GM21526 (cell line): ENCODE measurements around the gene FBXO7.
"Not testable (repeated sequence)": the region's sequence is repeated elsewhere in the genome, so short reads cannot be mapped to it uniquely, and the experiment has no call there.

Experiments
- ATAC-seq: cut with Tn5 transposase; IDR thresholded peaks from one replicate; pipeline ENCODE4 v1.9.1; 2021; ENCODE audit warnings: moderate library complexity; ENCODE audit not compliant: unreplicated experiment, low FRiP score

FBXO7 gene

DNA sequence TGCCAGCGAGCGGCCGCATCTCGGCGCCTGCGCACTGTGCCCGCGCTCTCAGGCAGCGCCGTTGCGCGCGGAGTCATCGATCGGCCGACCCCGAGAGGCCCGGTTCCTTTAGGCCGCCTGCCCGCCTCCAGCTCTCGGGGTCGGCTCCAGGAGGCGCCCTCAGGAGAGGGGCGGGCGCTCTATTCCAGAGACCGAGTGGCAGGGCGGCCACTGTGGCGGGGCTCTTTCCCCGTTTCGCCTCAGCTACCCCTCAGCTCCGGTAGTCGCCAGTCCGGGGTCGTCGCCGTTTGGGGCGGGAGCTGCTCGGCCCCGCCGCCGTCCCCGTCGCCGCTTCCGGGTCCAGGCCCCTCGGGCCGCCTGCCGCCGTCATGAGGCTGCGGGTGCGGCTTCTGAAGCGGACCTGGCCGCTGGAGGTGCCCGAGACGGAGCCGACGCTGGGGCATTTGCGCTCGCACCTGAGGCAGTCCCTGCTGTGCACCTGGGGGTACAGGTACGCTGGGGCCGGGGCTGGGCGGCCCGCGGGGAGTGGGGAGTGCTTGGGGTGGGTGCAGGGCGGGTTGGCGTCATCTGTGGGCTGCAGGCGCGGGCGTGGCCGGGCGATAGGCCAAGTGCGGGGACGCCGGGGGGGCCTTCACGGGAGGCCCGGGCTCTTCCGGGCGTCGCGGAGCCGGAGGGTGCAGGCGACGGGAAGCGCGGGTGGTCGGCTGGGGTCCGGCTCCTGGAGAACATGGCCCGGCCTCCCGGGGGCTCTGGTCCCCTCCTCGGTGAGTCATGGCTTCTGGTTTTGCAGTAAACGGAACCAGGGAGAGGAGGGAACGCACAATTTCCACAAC lies at the start of gene FBXO7:
FBXO7 (plus strand) TSS at position 177 of the 833 bp plus-strand sequence; CDS start at position 369, 192 bp downstream.
- ATAC-seq = peak; percentile 58

DNA sequence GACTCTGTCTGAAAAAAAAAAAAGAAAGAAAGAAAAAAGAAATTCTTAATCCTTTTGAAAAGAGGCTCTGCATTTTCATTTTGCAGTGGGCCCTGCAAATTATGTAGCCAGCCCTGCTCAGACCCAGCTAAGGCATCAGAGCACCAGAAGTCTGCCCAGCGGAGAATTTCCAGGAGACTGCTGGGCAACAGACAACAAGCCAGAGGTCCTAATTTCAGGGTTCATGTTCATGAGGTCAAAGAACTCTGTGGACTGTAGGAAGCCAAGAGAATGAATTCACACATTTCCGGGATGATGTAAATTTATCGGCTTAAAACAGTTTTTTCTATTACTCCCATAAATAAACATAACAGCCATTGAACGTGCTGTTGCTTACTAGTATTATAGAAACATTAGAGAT lies 47.7 kb upstream of the FBXO7 start:
- ATAC-seq = no peak

- no peak for ATAC-seq
These were observed 44.3 kb upstream of the FBXO7 start for GRCh38 chr22:32430352-32430751.

- ATAC-seq = no peak
These were observed 30.5 kb upstream of the FBXO7 start for GRCh38 chr22:32444068-32444467.

DNA sequence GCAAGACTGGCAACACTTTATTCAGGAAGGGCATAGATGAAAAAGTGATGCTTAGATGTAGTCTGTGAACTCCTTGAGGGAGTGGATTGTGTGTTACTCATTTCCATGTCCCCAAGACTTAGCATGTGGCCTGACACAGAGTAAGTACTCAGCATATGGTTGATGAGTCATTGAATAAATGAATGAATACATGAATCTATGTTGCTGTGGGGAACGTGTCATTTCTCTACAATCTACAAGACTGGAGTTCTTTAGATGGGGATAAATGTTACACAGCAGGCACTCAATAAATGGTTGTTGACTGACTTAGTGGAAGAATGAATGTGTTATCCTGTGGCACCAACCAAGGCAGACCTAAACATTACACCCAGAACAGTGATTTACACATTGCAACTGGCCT lies 28.3 kb upstream of the FBXO7 start:
- no peak for ATAC-seq

- ATAC-seq = no peak
These were observed 25.6 kb upstream of the FBXO7 start for GRCh38 chr22:32448980-32449379.

GRCh38 chr22:32457031-32457430 lies 17.6 kb upstream of the FBXO7 start:
- no peak for ATAC-seq

DNA sequence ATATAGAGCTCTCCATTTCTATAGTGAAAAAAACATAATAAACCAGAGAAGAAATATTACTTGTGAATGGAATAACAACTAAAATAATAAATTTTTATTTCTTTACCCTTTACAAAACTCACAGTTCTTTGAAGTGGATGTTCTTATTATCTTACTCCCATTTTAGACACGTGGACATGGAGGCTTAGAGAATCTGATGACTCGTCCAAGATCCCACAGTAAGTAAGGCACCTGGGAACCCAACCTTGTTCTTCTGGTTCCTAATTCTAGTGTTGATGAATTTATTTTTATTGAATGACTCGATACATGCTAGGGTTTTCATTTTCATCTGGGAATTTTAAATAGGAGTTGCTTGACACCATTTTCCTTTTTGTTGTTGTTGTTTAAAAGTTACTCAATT lies 12.2 kb upstream of the FBXO7 start:
- no peak for ATAC-seq

- no peak for ATAC-seq
These were observed 8.9 kb upstream of the FBXO7 start for GRCh38 chr22:32465661-32466060.

- no peak for ATAC-seq
These were observed 8.1 kb upstream of the FBXO7 start for GRCh38 chr22:32466496-32466895.

DNA sequence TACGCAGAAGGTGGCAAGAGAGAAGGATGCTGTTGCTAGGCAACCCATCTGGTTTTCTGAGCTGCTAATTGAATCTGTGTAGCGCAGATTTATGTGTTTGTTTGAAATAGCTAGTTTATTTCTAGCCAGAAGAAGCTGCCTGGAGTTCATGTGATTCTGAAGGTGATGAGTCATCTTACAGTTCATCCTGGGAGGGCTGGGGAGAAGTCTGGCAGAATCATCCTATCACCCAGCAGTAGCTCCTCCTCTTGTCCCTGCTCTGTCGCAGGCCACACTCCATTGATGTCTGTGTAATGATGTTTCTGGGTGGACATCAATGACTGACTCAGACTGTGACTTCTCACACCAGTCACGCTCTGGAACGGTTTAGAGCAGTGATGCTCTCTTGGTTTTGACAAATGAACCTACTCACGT lies 4.8 kb upstream of the FBXO7 start:
- ATAC-seq = no peak

- ATAC-seq = no peak
These were observed 1.1 kb upstream of the FBXO7 start for GRCh38 chr22:32473388-32473952.

DNA sequence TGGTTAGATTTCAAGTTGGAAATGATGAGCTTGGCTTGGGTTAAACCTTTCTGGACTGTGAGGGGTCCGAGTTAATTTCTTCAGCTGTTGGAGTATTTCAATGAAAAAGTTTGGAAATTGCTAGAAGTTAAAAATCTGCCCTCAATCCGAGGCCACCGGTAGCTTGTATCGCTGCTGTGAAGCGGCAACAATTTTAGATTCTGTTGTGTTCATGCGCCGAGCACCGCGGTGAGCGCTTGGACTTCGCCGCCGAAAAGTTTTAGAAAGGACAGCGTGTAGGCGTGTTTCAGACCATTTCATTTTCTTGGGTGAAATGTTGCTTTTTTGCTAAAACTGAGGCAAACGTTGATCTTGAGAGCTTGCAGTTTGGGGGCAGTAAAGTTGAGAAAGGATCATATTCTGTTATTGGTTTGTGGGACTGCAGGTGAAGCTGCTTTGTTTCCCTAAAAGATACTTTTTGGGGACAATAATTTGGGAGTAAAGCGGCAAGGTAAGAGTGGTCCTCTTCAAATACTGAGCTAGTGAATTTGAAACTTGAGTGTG lies 928 bp downstream of the FBXO7 start:
- ATAC-seq = peak; percentile 18

DNA sequence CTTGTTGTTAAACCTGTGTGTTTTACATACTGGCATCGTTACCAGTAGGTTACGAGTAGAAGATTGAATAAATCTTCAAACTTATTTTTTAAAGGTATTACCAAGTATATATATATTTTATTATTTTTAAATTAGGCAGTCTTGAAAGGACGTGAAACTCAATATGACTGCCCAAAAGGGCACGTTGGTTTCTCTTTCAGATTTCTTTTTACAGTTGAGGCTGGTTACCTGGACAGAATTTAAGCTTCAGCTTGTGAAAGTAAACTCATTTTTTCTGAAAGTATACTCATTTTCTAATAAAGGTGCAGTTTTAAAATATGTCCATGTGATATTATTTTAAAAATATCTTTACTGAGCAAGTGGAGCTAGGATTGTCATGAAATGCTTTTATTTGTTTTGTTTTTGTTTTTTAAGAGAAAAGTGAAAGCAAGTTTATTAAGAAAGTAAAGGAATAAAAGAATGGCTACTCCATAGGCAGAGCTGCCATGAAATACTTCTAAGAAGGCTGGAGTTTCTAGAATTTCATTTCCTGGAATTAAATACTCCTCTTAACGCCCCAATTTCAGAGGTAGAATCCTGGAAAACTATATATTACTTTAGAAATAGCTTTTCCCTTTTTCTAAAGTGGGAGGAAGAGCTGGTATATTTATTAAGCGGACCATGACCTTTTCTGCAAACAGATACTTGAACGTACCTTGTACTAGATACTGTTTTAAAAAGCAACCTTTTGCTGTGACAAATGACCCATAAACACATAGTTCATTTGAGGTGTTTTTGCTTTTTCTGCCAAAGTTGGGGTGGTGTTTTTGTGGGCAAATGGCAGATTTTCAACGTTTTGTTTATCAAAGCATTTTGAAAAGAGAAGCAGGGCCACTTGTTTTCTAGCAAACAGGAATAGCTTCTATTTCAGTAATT lies 1.9 kb downstream of the FBXO7 start:
- ATAC-seq = no peak

GRCh38 chr22:32477596-32477995 lies 3.0 kb downstream of the FBXO7 start:
- ATAC-seq = no peak

DNA sequence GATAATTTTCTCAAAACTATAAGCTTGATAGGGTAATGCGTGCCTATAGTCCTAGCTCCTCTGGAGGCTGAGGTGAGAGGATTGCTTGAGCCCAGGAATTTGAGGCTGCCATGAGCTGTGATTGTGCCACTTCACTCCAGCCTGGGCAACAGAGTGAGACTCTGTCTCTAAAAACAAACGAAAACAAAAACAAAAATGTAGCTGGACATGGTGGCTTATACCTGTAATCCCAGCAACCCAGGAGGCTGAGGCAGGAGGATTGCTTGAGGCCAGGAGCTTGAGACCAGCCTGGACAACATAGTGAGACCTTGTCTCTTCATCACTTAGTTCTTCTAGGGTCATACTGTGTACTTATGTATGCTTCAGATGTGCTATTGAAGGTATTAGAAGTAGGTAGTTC lies 3.9 kb downstream of the FBXO7 start:
- not testable (repeated sequence) for ATAC-seq

- ATAC-seq = no peak
These were observed 4.4 kb downstream of the FBXO7 start for GRCh38 chr22:32478994-32479393.

GRCh38 chr22:32480238-32480637 lies 5.6 kb downstream of the FBXO7 start:
- no peak for ATAC-seq

DNA sequence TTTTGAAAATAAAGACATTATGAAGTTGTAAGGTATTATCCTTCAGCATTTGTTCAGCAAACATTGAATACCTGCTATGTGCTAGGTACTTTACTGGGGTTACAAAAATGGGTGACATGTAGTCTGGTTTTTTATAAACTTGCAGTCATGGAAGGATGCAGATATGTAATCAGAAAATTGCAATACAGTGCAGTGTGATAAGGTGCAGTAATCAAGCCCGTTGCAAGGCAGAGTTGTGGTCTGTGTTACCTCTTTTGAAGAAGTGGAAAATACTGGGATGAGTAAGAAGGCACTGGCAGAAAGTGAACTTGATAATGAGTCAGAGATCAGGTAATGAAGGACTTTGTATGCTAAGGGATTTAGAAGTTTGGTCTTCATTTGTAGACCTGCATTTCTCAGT lies 8.1 kb downstream of the FBXO7 start:
- ATAC-seq = no peak

DNA sequence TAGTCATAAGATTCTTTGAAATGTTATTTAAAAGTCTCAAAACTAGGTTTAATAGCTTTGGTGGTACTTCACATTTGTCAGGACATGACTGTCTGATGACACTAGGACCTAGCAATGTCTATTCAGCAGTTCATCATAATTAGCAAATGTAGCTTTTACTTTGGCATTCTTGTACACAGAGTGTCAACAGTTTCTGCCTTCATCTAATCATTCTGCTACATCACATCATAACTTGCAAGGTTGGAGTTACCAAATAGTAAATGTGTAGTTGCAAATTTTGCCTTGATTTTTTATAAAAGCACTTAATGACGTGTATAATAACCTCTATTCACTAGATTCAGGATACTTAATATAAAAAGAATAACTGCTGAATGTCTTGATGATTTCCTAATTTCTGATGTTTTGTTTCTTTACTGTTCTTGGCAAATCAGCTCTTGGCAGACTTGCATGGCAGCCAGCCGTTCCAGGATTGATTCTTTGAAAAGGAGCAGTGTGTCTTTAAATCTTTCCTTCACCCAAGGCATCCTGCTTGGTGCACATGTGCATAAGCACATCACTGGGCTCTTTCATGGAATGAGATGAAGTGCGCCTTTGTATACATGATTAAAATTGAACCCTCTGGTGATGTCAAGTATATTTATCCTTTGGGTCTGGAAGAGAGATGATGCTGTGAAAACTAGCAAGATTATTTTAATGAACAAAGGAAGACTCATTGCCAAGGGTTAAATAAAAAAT lies 12.2 kb downstream of the FBXO7 start:
- no peak for ATAC-seq
